ENCODE results near the gene WEE2.

DNA sequence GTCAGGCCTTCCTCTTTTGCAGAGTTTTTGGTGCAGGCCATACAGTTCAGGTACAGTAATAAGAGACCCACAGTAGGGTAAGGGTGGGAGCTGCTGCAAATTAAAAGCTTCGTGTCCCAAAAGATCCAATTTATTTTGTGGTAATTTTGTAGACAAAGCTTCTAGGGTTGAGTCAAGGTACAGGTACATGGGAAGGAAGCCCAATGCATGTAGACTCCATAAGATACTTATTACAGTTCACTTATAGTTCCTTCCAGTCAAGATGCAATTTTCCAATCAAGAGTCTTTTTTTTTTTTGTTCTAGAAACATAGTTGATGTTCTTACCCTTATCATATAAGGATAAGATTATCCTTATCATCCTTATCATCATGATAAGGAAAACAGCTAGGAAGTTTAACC is 68.2 kb downstream of the WEE2 start, which contains the start of gene TAS2R4:
- no peak for TF ChIP-seq TAF1 (IDR thresholded peaks at IDR 0.05; ENCODE audit: borderline replicate concordance, insufficient read depth, low read length)
- no peak for TF ChIP-seq SIN3A (IDR thresholded peaks at IDR 0.05; ENCODE audit: borderline replicate concordance, insufficient read depth, low read length)

Measured in PFSK-1 (cell line).